ENCODE measurements around the gene REV3L.
A peak's percentile ranks its signal among the peaks of the same experiment; 100 is the strongest.

REV3L gene

GRCh38 chr6:111482959-111483735 lies at the start of gene REV3L:
TSS of gene REV3L (minus strand) at chr6:111483218. CDS start at chr6:111482888, 330 bp downstream.
- peaks cover 16% of the 10 kb centered on the region for H3K79me2 ChIP-seq
- peak within 1 kb of the TSS; percentile 91 for H3K4me3 ChIP-seq (ENCODE audit: low read depth, low read length)
- peak; percentile 6 for TF ChIP-seq CTCF (IDR thresholded peaks at IDR 0.05)
- H3K4me2 ChIP-seq (ENCODE audit: low read length) = peak within 1 kb of the TSS; percentile 84
- H3K9ac ChIP-seq = peak within 1 kb of the TSS; percentile 95
- no peaks in the 10 kb centered on the region for H3K36me3 ChIP-seq (ENCODE audit: control insufficient read depth, insufficient read depth, low read length)
- H2AFZ ChIP-seq = peak within 1 kb of the TSS; percentile 89
- peak within 1 kb of the TSS; percentile 97 for H3K27ac ChIP-seq
- H3K9me3 ChIP-seq (ENCODE audit: control insufficient read depth, low read length) = no peaks in the 10 kb centered on the region
- no peaks in the 10 kb centered on the region for H3K27me3 ChIP-seq (ENCODE audit: control insufficient read depth, insufficient read depth, low read length)
- H3K4me1 ChIP-seq = peaks cover 26% of the 10 kb centered on the region

- peaks cover 2% of the 10 kb centered on the region for H3K79me2 ChIP-seq
- no peak for TF ChIP-seq CTCF (IDR thresholded peaks at IDR 0.05)
- H3K27ac ChIP-seq = no peak overlapping the region
- no peak overlapping the region for H3K4me2 ChIP-seq (ENCODE audit: low read length)
- H3K27me3 ChIP-seq (ENCODE audit: control insufficient read depth, insufficient read depth, low read length) = no peaks in the 10 kb centered on the region
- H3K9me3 ChIP-seq (ENCODE audit: control insufficient read depth, low read length) = no peaks in the 10 kb centered on the region
- no peak overlapping the region for H2AFZ ChIP-seq
- no peak overlapping the region for H3K9ac ChIP-seq
- H3K4me3 ChIP-seq (ENCODE audit: low read depth, low read length) = no peak overlapping the region
- H3K4me1 ChIP-seq = peaks cover 8% of the 10 kb centered on the region
- no peaks in the 10 kb centered on the region for H3K36me3 ChIP-seq (ENCODE audit: control insufficient read depth, insufficient read depth, low read length)
Measured at GRCh38 chr6:111531185-111531584, 48.2 kb upstream of the REV3L start.

GRCh38 chr6:111530667-111531066 lies 47.6 kb upstream of the REV3L start:
- no peak overlapping the region for H3K27ac ChIP-seq
- no peak overlapping the region for H3K4me2 ChIP-seq (ENCODE audit: low read length)
- TF ChIP-seq CTCF (IDR thresholded peaks at IDR 0.05) = no peak
- no peak overlapping the region for H3K4me3 ChIP-seq (ENCODE audit: low read depth, low read length)
- no peaks in the 10 kb centered on the region for H3K27me3 ChIP-seq (ENCODE audit: control insufficient read depth, insufficient read depth, low read length)
- H3K79me2 ChIP-seq = peaks cover 2% of the 10 kb centered on the region
- H2AFZ ChIP-seq = no peak overlapping the region
- H3K4me1 ChIP-seq = peaks cover 8% of the 10 kb centered on the region
- H3K9me3 ChIP-seq (ENCODE audit: control insufficient read depth, low read length) = no peaks in the 10 kb centered on the region
- no peak overlapping the region for H3K9ac ChIP-seq
- H3K36me3 ChIP-seq (ENCODE audit: control insufficient read depth, insufficient read depth, low read length) = no peaks in the 10 kb centered on the region

GRCh38 chr6:111530218-111530617 lies 47.2 kb upstream of the REV3L start:
- Histone ChIP-seq H3K36me3 (ENCODE audit: control insufficient read depth, insufficient read depth, low read length) (no peaks in the 10 kb centered on the region), H3K9me3 (ENCODE audit: control insufficient read depth, low read length) (no peaks in the 10 kb centered on the region), H3K4me2 (ENCODE audit: low read length) (no peak overlapping the region), H3K9ac (no peak overlapping the region), H2AFZ (no peak overlapping the region), H3K27ac (no peak overlapping the region), H3K4me3 (ENCODE audit: low read depth, low read length) (no peak overlapping the region), H3K79me2 (peaks cover 2% of the 10 kb centered on the region), H3K4me1 (peaks cover 8% of the 10 kb centered on the region), H3K27me3 (ENCODE audit: control insufficient read depth, insufficient read depth, low read length) (no peaks in the 10 kb centered on the region)
- no peak for TF ChIP-seq CTCF (IDR thresholded peaks at IDR 0.05)

- Histone ChIP-seq H2AFZ (no peak overlapping the region), H3K4me1 (no peaks in the 10 kb centered on the region), H3K9me3 (ENCODE audit: control insufficient read depth, low read length) (no peaks in the 10 kb centered on the region), H3K27ac (no peak overlapping the region), H3K4me3 (ENCODE audit: low read depth, low read length) (no peak overlapping the region), H3K79me2 (peaks cover 2% of the 10 kb centered on the region), H3K4me2 (ENCODE audit: low read length) (no peak overlapping the region), H3K9ac (no peak overlapping the region), H3K36me3 (ENCODE audit: control insufficient read depth, insufficient read depth, low read length) (no peaks in the 10 kb centered on the region), H3K27me3 (ENCODE audit: control insufficient read depth, insufficient read depth, low read length) (no peaks in the 10 kb centered on the region)
- TF ChIP-seq CTCF (IDR thresholded peaks at IDR 0.05) = no peak
Measured at GRCh38 chr6:111527367-111527766, 44.3 kb upstream of the REV3L start.
